DLD1 (cell line): Measurements from ENCODE around the gene TBRG4.
"Not testable (repeated sequence)": the region's sequence is repeated elsewhere in the genome, so short reads cannot be mapped to it uniquely, and the experiment has no call there.

ENCODE experiments used
- in situ Hi-C: cut with HindIII; loops from 2 replicates; pipeline ENCODE4 v1.10.0; 2017; ENCODE audit warnings: low sequenced_read_pairs

The TBRG4 gene

DNA sequence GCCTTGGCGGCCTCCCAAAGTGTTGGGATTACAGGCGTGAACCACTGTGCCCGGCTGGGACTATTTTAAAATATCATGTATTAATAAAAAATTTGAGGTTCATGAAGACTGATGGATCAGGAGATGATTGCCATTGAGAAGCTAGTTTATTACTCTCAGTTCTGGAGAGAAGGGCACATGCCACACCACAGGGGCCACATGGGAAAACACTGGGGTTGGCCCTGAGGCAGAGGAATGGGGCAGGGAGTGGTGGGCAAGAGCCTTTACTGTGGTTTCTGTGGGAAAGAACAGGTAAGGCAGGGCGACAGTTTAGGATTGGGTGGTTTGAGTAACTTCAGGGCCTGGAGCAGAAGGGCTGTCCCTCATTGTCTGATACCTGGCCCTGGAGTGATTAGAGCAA lies 6.8 kb upstream of the TBRG4 start:
- in situ Hi-C loops = no loop called here

DNA sequence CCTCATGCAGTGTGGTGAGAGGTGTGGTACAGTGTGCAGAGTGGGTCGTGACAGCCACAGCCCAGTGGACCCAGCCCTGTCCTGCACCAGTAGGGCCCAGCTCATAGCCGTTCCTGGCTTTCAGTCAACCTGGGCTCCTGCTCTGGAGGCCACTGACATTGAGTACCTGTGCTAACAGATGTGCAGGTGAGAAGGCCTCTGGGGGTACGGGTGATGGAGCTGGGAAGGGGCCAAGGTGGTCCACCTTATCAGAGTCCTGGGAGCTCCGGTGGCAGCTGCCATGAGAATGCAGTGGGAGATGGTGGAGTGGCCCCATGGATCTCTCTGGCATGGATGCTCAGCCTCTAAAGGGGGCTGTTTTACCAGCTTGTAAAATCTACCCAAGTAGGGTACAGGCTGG lies 6.1 kb upstream of the TBRG4 start:
- in situ Hi-C loops = no loop called here

DNA sequence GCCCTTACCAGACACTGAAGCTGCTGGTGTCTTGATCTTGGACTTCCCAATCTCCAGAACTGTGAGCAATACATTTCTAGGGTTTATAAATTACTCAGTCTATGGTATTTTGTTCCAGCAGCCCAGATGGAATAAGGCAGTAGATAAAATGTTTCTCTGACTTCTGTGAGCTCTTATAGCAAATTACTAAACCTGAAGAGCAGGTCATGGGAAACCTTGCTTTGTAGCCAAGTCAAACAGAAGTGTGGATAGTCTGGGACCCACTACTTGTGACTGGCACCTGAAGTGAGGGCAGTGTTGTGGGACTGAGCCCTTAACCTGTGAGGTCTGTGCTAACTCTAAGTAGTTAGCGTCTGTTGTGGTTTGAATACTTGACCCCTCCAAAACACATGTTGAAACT lies 4.6 kb upstream of the TBRG4 start:
- in situ Hi-C loops = no loop called here

DNA sequence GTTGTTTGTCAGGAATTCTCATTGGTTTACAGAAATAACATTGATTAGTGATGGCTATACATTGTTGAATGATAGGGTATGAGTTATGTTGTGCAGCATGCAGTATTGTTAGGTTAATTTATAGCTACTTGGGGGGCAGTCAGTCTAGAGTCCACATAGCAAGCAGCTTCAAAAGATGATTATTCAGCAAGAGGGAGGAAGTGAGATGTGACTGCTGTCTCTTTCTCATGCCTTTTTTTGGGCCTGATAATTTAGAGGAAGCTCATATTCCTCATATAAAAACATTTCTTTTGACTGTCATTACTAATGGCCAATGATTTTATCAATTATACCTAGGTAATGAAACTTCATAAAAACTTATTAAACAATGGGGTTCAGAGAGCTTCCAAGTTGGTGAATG lies 3.4 kb upstream of the TBRG4 start:
- in situ Hi-C loops = no loop called here

DNA sequence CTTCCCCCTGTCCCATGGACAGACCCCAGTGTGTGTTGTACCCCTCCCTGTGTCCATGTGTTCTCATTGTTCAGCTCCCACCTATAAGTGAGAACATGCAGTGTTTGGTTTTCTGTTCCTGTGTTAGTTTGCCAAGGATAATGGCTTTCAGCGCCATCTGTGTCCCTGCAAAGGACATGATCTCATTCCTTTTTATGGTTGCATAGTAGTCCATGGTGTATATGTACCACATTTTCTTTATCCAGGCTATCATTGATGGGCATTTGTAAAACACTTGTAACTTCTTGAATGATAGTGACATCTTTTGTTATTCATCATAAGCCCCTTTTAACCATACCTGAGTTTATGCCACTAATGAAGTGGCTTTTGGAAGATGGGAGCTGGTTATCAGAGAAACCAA lies 2.8 kb upstream of the TBRG4 start:
- in situ Hi-C loops = not testable (repeated sequence)

DNA sequence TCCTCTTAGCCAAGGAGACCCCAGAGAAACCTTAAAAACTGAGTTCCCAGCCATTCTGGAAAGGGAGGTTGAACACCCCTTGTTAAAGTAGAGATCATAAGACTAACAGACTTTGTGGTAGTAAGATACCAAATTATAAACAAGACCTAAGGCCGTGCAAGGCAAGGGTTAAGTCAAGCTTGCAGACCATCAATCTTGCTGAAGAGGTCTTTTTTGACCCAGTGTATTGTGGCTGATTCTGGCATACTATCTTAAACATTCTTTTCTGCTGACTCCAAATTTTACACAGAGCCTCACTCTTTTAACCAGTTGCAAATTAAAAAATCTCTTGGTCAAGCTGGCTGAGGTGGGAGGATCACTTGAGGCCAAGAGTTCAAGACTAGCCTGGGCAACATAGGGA lies 1.2 kb upstream of the TBRG4 start:
- in situ Hi-C loops = no loop called here

DNA sequence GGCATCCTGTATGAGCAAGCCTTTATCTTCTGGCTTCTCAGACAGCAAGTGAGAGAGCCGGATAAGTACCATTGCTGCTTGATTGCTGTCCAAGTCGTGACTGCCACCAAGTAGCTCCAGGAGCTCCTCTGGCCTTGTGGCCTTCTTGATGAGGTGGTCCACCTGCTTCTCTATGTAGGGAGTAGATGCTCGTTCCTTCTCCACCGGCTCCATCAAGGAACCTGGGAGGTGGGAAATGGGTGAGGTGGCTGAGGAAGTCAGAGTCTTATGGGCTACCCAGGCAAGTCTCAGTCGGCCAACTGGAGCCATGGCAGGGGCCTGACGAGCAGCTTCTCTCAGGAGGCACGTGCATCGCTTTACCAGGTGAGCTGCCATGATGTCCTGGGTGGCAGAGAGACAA lies 2.6 kb downstream of the TBRG4 start:
- in situ Hi-C loops = no loop called here

DNA sequence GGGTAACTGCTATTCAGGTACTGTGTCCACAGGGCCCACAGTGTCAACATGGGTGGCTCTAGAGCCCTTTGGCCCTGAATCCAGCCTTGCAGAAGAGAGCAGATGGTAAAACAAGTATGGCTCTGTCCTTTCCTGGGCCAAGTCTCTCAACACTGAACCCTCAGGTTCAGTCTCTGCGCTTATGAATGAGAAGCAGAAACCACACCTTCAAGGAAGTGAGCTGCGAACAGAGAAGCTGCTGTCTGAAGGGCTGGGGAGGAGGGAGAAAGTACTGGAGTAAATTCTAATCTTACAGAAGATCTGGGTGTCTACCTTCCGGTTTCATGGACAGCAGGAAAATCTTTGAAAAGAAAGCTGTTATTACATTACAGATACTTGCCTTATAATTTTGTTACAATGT lies 4.1 kb downstream of the TBRG4 start:
- in situ Hi-C loops = no loop called here

DNA sequence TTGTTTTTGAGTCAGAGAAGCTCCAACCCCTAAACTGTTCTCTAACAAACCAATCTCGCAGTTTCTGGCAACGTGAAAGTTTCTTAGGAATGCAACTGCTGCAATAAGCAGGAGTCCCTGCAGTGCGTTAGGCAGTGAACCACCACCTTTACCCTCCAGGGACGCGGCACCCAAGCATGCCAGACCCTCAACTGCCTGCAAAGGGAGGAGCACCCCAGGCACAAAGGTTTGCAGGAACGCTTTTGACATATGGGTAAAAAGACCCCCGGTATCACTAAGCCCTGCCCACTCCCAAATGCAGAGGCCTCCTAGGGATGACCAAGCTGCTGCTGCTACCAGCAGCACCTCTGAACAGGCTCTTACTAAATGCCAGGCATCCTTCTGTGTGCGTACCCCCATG lies 4.7 kb downstream of the TBRG4 start:
- in situ Hi-C loops = no loop called here

DNA sequence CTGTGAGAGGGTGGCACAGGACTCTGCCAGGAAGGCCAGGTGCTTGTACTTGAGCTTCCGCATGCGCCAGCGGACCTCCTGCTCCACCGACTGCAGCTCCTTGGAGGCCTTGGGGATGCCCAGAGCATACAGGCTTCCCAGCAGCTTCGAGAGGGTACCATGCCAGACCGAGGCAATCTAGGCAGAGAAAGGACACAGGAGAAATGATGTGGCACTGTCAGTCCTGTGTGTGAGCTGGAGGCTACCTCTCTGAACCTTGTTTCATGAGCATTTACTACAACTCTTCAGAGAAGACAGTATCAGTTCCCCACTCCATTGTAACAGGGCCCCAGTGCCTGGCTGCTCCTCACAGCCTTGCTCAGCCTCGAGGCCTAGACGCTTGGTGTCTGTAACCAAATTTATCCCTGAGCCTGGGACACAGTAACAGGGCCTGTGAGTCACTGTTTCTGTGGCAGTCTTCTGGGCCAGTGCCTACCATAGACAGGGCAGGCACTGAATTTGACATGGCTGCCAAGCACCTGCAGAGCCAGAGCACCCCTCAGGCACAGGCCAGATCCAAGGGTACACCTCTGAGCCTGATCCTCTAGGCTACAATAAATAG lies 5.8 kb downstream of the TBRG4 start:
- in situ Hi-C loops = no loop called here

DNA sequence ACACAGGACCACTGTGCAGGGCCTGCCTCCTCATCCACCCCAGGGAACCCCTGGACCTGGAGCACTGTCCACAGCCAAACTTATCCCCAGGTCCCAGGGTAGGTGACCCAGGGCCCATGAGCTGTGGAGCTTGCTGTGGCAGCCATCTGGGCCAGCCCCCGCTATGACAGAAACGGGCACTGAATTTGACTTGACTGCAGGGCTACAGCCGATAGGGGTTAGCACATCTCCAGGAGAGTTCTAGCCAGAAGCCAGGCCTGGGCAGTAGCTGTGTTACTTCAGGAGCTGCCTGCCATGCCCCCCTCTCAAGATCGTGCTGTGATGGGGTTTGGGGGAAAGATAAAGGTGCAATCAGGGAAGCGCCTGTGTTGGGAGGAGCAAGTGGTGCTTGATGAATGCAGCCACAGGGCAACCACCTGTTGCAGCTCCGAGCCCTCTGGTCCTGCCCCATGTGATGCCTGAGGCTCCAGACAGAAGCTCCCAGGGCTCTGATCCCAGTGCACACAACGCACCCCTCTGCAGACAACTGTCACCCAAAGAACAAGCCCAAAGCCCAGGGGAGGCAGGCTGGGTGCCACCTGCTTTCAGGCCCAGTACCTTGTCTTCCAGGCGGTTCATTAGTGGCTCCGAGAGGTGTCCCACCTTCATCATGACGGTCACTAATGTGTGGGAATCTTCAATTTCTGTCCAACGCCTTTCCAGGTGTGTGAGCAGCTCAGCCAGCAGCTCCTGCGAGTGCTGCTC lies 6.5 kb downstream of the TBRG4 start:
- in situ Hi-C loops = no loop called here

DNA sequence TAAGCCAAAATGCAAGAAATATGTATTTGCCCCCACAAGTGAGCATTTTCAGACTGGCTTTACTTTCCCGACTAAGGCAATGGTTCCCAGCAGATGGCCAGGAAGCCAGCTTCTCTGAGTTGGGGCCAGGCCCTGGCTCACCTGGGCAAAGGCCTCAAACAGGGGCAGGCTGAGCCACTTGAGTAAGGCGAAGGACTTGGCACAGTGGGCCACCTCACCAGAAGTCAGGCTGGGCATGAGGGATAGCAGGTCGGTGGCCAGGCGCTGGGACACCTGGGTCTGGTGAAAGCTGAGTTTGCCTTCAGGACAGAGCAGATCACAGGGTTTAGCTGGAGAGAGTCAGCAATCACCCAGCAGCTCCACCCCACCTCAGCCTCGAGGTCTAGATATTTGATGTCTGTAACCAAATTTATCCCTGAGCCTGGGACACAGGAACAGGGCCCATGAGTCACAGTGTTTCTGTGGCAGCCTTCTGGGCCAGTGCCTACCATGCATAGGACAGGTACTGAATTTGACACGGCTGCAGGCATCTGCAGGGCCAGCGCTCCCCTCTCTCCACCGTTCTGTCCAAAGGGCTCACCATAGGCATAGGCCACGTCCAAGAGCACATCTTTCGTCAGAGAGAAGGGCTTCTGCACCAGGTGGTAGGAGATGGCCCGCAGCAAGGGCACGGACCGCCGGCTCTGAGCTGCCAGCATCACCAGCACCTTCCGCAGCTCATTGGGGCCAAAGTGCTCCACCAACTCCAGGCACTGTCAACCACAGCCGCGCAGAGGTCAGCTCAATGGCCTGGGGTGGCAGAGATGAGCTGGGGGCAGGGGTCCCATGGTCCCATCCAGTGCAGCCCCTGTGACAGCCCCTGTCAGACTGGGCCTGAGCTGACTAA lies 7.3 kb downstream of the TBRG4 start:
- in situ Hi-C loops = no loop called here

DNA sequence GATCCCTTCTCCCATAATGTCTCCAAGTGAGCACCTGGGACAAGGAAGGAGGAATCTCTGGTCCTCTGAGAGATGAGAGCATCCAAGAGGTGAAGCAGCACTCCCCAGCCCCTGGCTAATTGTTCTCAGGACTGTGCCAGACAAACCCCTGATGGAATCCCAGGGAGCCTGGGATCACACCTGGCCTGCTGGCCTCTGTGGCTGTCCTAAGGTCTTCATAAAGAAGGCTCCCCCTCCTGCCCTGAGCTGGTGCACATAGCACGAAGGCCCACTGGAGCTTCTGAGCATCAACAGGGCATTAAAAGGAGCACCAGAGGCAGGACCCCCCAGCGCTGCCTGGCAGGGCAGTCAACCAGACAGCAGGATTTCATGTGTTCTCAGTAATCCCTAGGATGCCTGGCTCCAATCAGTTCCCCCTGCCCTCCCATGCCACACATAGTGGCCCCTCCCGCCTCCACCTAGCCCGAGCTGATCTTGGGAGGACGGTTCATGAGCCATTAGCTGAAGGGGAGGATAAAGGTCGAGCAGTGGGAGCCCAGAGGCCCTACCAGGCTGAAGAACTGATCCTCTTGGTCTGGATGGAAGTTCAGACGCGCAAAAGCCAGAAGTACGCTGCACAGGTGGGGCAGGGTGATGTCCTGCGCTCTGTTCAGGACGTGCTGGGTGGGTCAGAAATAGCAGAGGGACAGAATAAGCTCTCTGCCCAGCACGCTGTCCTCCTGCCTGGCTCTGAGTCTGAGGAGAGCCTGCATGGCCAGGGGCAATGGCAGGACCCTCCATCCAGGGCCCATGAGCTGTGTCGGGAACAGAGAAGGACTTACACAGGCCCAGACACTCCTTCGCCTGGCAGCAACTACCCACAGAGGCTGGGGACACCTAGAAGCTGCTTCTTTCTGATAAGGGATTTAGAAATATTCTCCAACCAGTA lies 8.4 kb downstream of the TBRG4 start:
- in situ Hi-C loops = no loop called here

DNA sequence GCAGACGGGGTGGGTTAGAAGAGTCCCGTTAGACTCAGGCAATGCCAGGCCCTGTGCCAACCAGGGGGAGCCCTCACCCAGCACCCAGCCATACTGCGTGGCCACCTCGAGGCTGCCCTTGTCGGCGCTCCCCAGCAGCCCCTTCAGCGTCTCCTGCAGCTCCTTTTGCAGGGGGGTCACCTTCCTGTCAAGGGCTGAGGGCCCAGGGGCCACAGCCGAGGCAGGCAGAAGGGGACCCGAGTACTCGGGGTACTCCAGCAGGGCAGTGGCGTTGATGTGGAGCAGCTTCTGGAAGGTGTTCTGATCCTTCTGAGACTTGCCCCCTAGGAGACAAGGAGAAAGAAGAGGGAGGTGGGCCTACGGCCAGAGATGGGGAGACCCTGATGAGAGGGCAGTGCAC lies 9.7 kb downstream of the TBRG4 start:
- in situ Hi-C loops = no loop called here

DNA sequence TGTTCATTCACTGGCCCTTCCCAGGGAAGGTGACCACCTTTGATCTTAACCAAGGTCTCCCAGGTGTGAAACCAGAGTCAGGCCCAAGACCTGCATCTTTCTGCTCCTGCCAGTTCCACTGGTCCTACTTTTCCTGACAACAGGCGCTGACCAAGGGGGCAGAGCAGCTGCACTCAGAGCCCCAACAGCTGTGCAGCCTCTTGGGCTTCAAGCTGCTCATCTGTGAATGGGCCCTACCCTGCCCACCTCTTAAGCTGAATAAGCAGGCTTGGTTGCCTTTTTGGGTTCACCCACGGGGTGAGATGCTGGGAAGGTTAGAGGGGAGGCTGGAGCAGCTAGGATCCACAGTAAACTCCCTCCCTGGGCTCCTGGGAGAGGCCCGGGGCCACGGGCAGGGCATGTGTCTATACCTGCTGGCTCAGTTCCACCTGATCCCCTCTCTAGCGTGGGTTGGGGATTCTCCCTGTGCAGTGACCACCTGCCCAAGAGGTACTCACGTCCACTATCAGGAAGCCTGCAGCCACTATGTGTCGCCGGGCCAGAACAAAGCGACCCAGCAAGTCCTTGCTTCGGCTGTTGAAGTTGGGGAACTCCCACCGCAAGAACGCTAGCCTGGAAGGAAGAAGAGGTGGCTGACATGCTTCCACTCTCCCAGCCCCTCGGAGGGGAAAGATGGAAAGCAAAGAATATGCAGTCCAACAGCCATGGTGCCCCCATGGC lies 10.6 kb downstream of the TBRG4 start:
- in situ Hi-C loops = no loop called here

DNA sequence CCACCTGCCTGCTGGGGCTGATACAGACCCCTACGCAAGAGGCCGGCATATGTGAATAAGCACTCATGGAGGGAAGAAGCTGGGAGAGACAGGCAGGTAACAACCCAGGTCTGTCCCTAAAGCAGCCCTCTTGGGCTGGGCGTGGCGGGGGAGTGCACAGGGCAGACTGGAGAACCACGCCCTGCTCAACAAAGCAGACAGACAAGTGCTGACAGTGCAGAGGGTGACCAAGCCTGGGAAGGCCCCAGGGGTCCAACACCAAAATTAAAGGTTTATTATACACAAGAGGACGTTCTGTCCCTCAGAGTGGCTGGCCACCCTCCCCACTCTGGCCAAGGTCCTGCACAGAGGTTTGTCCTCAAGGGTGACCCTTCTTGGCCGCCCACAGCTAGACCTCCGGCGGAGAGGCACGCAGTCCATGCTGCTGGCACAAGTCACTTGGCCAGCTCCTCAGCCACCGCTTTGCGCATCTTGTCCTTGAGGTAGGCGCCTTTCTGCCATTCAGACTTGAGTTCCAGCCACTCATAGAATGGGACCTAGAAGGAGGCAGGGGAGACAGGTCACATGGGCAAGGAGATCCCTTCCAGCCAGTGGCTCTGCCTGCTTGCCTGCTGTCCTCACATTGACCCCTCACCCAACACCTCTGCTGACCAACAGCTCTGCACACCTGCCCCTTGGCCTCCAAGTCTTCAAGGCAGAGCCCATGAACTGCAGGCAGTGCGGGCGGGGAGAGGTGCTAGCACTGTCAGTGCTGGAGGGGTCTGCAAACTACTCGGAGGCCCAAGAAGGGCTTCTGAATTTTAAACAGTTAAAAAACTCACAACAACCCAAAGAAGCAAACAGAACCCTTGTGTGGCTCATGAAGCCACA lies 11.4 kb downstream of the TBRG4 start:
- in situ Hi-C loops = no loop called here

DNA sequence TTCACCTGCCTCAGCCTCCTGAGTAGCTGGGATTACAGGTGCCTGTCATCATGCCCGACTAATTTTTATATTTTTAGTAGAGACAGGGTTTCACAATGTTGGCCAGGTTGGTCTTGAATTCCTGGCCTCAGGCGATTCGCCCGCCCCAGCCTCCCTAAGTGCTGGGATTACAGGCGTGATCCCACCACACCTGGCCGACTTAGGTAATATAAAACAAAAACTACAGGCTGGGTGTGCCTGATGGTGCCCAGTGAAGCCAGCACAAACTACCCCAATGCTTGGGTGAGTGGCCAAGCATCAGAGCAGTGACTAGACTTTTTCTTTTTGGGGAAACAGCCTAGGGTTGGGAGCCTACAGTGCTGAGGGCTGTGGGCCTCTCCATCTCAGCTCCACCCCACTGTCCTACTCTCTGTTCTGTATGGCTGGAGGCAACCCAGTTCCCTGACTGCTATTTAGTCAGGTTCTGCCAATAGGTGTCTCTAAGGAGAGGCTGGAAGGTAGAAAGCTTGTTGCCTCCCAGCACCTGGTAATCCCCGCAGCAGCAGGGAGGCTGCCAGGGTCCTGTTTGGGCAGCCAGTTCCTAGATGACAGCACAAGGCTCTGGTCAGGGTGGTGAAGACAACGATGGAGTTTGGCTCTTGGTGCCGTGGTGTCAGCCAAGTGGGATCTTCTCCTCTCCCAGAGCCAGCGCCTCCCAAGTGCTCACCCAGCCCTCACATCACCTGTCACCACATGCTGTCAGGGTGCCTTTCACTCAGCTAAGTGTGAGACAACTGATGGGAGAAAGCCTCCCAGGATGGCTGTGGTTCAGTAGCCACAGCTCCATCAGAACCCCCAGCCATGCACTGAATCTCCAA lies 12.3 kb downstream of the TBRG4 start:
- in situ Hi-C loops = no loop called here

DNA sequence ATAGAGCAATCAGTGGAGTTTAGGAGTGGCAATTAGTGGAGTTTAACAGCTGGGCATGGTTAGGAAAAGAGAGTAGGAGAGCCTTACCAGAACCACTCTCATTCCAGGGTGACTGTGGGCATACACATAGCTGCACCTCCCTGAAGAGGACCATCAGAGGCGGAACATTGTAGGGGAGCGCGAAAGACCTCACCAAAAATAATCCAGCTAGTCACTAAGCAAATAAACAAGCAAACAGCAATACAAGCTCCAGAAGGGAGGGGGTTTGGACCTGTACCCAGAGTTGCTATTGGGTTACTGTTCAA lies 18.6 kb downstream of the TBRG4 start:
- in situ Hi-C loops = no loop called here
